Measurements from ENCODE around the gene SPRYD4.
"Not testable (repeated sequence)": the region's sequence is repeated elsewhere in the genome, so short reads cannot be mapped to it uniquely, and the experiment has no call there.

The SPRYD4 gene

GRCh38 chr12:56476972-56477432 lies 8.6 kb downstream of the SPRYD4 start:
- DNase-seq (ENCODE audit: low read depth), result no peak

- no peak for DNase-seq (ENCODE audit: low read depth)
These were observed 9.3 kb downstream of the SPRYD4 start for GRCh38 chr12:56477521-56478225.

GRCh38 chr12:56479625-56480024 lies 11.2 kb downstream of the SPRYD4 start:
- DNase-seq (ENCODE audit: low read depth), result no peak

- DNase-seq (ENCODE audit: low read depth), result no peak
These were observed 16.2 kb downstream of the SPRYD4 start for GRCh38 chr12:56484566-56484965.

GRCh38 chr12:56486694-56487093 lies 18.3 kb downstream of the SPRYD4 start:
- DNase-seq (ENCODE audit: low read depth), result no peak

- DNase-seq (ENCODE audit: low read depth), result no peak
These were observed 19.2 kb downstream of the SPRYD4 start for GRCh38 chr12:56487448-56488040.

GRCh38 chr12:56488041-56488955 lies 19.9 kb downstream of the SPRYD4 start, which contains the start of gene GLS2:
Gene GLS2 (minus strand): TSS chr12:56488161. CDS start chr12:56488118, 43 bp downstream.
- DNase-seq (ENCODE audit: low read depth), result peak; percentile 38

- no peak for DNase-seq (ENCODE audit: low read depth)
These were observed 22.0 kb downstream of the SPRYD4 start for GRCh38 chr12:56490360-56490759.

GRCh38 chr12:56493409-56494105 lies 25.2 kb downstream of the SPRYD4 start:
- not testable (repeated sequence) for DNase-seq (ENCODE audit: low read depth)

- not testable (repeated sequence) for DNase-seq (ENCODE audit: low read depth)
These were observed 25.7 kb downstream of the SPRYD4 start for GRCh38 chr12:56494106-56494415.

GRCh38 chr12:56494481-56494880 lies 26.1 kb downstream of the SPRYD4 start:
- DNase-seq (ENCODE audit: low read depth), result not testable (repeated sequence)

- DNase-seq (ENCODE audit: low read depth), result peak; percentile 35
These were observed 28.3 kb downstream of the SPRYD4 start for GRCh38 chr12:56496704-56497103.

- not testable (repeated sequence) for DNase-seq (ENCODE audit: low read depth)
These were observed 29.9 kb downstream of the SPRYD4 start for GRCh38 chr12:56498126-56498902.

- DNase-seq (ENCODE audit: low read depth), result not testable (repeated sequence)
These were observed 31.1 kb downstream of the SPRYD4 start for GRCh38 chr12:56499452-56499851.

GRCh38 chr12:56499879-56500278 lies 31.5 kb downstream of the SPRYD4 start:
- not testable (repeated sequence) for DNase-seq (ENCODE audit: low read depth)

- no peak for DNase-seq (ENCODE audit: low read depth)
These were observed 42.4 kb downstream of the SPRYD4 start for GRCh38 chr12:56510786-56511185.

GRCh38 chr12:56514014-56514318 lies 45.6 kb downstream of the SPRYD4 start:
- not testable (repeated sequence) for DNase-seq (ENCODE audit: low read depth)

GRCh38 chr12:56517854-56518253 lies 49.5 kb downstream of the SPRYD4 start:
- no peak for DNase-seq (ENCODE audit: low read depth)

GRCh38 chr12:56518570-56518969 lies 50.2 kb downstream of the SPRYD4 start:
- no peak for DNase-seq (ENCODE audit: low read depth)

GRCh38 chr12:56520048-56520447 lies 51.7 kb downstream of the SPRYD4 start:
- no peak for DNase-seq (ENCODE audit: low read depth)

GRCh38 chr12:56520506-56520905 lies 52.1 kb downstream of the SPRYD4 start:
- DNase-seq (ENCODE audit: low read depth), result no peak
